ENCODE measurements around the gene PASK.

DNA sequence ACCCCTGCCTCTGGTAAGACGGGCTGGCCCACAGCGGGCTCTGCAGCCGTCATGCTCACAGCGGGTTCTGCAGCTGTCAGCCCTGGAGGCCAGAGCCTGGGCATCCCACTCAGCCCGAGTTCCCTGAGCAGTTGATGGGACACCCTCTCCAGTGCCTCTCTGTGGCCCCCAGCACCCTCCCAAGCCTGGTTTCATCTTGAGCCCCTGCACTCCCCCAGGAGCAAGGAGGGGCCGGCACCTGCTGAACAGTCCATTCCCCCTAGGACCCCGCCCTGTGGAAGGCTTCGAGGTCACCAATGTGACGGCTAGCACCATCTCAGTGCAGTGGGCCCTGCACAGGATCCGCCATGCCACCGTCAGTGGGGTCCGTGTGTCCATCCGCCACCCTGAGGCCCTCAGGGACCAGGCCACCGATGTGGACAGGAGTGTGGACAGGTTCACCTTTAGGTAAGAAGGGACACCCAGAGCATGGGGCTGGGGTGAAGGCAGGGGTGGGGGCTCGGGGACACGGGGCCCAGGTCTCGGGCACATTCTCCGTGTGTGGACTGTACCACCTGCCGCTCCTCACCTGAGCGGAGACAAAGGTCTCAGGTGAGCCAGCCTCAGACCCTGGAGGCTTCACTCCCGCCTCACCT lies 81.7 kb downstream of the PASK start:
- TF ChIP-seq CTBP1 (IDR thresholded peaks at IDR 0.05; ENCODE audit: borderline replicate concordance) (no peak), CEBPG (CRISPR knock-in tag; IDR thresholded peaks at IDR 0.05) (no peak), CEBPG (tag; conservative IDR thresholded peaks at IDR 0.05 in 1 of 2, IDR thresholded peaks at IDR 0.05 in 1 of 2) (no peak), CTCF (IDR thresholded peaks at IDR 0.05 in 2 of 3, conservative IDR thresholded peaks at IDR 0.05 in 1 of 3; ENCODE audit: insufficient read depth in 2 of 3, low read depth in 1 of 3, low read length in 3 of 3) (no peak), JUND (IDR thresholded peaks at IDR 0.05; ENCODE audit: borderline replicate concordance, low read depth, low read length) (no peak), JUND (tag; IDR thresholded peaks at IDR 0.05; ENCODE audit: borderline replicate concordance, low read depth, low read length) (no peak), GABPA (tag; conservative IDR thresholded peaks at IDR 0.05; ENCODE audit: low read depth) (no peak), NBN (IDR thresholded peaks at IDR 0.05; ENCODE audit: low read depth) (no peak), ZNF398 (CRISPR knock-in tag; IDR thresholded peaks at IDR 0.05) (no peak), ZC3H11A (IDR thresholded peaks at IDR 0.05; ENCODE audit: low read depth, low read length) (no peak), ARNT (IDR thresholded peaks at IDR 0.05) (no peak), TCF7 (IDR thresholded peaks at IDR 0.05; ENCODE audit: borderline replicate concordance) (no peak), RFX5 (IDR thresholded peaks at IDR 0.05; ENCODE audit: low read depth, low read length) (no peak), FOXM1 (IDR thresholded peaks at IDR 0.05; ENCODE audit: low read depth) (no peak), FOXM1 (CRISPR knock-in tag; IDR thresholded peaks at IDR 0.05; ENCODE audit: low read depth) (no peak)
- TF ChIP-seq, protein P1, sequence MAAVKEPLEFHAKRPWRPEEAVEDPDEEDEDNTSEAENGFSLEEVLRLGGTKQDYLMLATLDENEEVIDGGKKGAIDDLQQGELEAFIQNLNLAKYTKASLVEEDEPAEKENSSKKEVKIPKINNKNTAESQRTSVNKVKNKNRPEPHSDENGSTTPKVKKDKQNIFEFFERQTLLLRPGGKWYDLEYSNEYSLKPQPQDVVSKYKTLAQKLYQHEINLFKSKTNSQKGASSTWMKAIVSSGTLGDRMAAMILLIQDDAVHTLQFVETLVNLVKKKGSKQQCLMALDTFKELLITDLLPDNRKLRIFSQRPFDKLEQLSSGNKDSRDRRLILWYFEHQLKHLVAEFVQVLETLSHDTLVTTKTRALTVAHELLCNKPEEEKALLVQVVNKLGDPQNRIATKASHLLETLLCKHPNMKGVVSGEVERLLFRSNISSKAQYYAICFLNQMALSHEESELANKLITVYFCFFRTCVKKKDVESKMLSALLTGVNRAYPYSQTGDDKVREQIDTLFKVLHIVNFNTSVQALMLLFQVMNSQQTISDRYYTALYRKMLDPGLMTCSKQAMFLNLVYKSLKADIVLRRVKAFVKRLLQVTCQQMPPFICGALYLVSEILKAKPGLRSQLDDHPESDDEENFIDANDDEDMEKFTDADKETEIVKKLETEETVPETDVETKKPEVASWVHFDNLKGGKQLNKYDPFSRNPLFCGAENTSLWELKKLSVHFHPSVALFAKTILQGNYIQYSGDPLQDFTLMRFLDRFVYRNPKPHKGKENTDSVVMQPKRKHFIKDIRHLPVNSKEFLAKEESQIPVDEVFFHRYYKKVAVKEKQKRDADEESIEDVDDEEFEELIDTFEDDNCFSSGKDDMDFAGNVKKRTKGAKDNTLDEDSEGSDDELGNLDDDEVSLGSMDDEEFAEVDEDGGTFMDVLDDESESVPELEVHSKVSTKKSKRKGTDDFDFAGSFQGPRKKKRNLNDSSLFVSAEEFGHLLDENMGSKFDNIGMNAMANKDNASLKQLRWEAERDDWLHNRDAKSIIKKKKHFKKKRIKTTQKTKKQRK (IDR thresholded peaks at IDR 0.05; ENCODE audit: borderline replicate concordance, low read depth, low read length), result no peak
